ENCODE data around the gene CFAP45. TPM values are rescaled to one million over a fixed set of nuclear protein-coding genes. Genes with fewer than 3 reads are reported as not detected.
"Not testable (repeated sequence)": the region's sequence is repeated elsewhere in the genome, so short reads cannot be mapped to it uniquely, and the experiment has no call there.

Gene CFAP45
- total RNA-seq, 2 experiments from 2014 or later: 1.3 to 1.6 TPM

DNA sequence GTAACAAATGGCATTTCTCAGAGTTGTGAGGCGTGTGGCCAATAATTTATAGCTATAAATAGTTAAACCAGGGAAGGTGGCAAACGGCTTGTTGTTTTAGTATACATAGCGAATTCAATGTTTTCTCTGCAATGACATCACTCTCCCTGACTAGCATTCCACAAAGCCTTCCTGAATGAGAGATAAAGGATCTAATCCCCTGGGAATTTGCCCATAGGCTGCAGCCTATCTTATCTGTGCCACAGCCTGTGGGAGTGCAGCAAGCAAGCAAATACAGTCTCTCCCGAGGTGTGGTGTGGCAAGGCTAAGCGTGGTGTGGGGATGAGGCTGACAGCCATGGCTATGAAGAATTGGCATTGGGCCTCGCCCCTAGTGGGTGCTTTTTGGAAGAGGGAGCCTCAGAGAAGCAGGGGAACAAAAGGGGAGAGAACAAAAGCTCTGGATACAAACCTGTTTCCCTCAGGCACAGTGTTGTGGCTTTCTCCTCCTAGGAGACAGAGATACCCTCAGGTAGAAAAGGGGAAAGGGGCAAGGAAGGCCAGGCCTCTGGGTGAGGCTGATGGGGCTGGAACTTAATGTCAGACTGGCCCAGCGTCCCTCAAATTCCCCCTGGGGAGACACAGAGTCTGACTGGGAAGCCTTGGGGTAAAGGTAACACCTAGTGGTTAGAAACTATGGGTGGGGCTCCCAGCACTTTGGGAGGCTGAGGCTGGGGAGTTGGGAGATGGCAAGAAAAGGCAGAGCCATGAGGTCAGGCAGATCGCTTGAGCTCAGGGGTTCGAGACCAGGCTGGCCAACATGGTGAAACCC, 16.5 kb upstream of the CFAP45 start:
- no peak for DNase-seq
- no peak overlapping the region for H3K4me3 Mint-ChIP-seq
- peaks cover 67% of the 10 kb centered on the region for H3K4me1 Mint-ChIP-seq
- no peaks in the 10 kb centered on the region for H3K27me3 Mint-ChIP-seq
- no peaks in the 10 kb centered on the region for H3K9me3 Mint-ChIP-seq (ENCODE audit: low read depth)
- peaks cover 42% of the 10 kb centered on the region for H3K36me3 Mint-ChIP-seq
- CTCF ChIA-PET: interaction anchor here (0.6 to 1.6 kb wide), 4 partner anchors 18 to 1328 kb away, joined by 3 read pairs; no protein-coding TSS in a partner anchor
- ATAC-seq: no peak
- H3K27ac Mint-ChIP-seq: peak overlapping the region; percentile 37

GRCh38 chr1:159915571-159916241, 15.7 kb upstream of the CFAP45 start:
- H3K4me1 Mint-ChIP-seq: peaks cover 67% of the 10 kb centered on the region
- no peak for ATAC-seq
- no peak overlapping the region for H3K4me3 Mint-ChIP-seq
- peaks cover 35% of the 10 kb centered on the region for H3K36me3 Mint-ChIP-seq
- DNase-seq: no peak
- H3K9me3 Mint-ChIP-seq (ENCODE audit: low read depth): no peaks in the 10 kb centered on the region
- H3K27me3 Mint-ChIP-seq: no peaks in the 10 kb centered on the region
- CTCF ChIA-PET: interaction anchor here (0.8 to 2.2 kb wide), 5 partner anchors 9 to 91 kb away, joined by 3 to 6 read pairs (median 3); partner anchors contain the start of gene TAGLN2
- peak overlapping the region; percentile 37 for H3K27ac Mint-ChIP-seq

GRCh38 chr1:159914252-159915018, 14.5 kb upstream of the CFAP45 start:
- ATAC-seq: no peak
- Mint-ChIP-seq H3K27ac (peak overlapping the region; percentile 3), H3K36me3 (peaks cover 23% of the 10 kb centered on the region), H3K9me3 (ENCODE audit: low read depth) (no peaks in the 10 kb centered on the region), H3K4me3 (no peak overlapping the region), H3K4me1 (peaks cover 65% of the 10 kb centered on the region), H3K27me3 (no peaks in the 10 kb centered on the region)
- CTCF ChIA-PET: interaction anchor here (2.0 to 2.2 kb wide), 2 partner anchors 10 to 93 kb away, joined by 4 to 6 read pairs; partner anchors contain the start of gene TAGLN2
- no peak for DNase-seq

GRCh38 chr1:159913451-159914192, 13.7 kb upstream of the CFAP45 start:
- CTCF ChIA-PET: interaction anchor here (1.0 to 2.2 kb wide), 3 partner anchors 11 to 93 kb away, joined by 3 to 6 read pairs (median 4); partner anchors contain the start of gene TAGLN2
- Mint-ChIP-seq H3K4me3 (no peak overlapping the region), H3K27me3 (no peaks in the 10 kb centered on the region), H3K4me1 (peaks cover 60% of the 10 kb centered on the region), H3K36me3 (peaks cover 16% of the 10 kb centered on the region), H3K9me3 (ENCODE audit: low read depth) (no peaks in the 10 kb centered on the region), H3K27ac (peak overlapping the region; percentile 25)
- ATAC-seq: no peak
- no peak for DNase-seq

- H3K4me3 Mint-ChIP-seq: no peak overlapping the region
Observed at GRCh38 chr1:159911326-159912070, 11.5 kb upstream of the CFAP45 start.

GRCh38 chr1:159908031-159908940, 8.3 kb upstream of the CFAP45 start:
- H3K36me3 Mint-ChIP-seq: peaks cover 3% of the 10 kb centered on the region
- no peak overlapping the region for H3K27ac Mint-ChIP-seq
- H3K27me3 Mint-ChIP-seq: no peaks in the 10 kb centered on the region
- CTCF ChIA-PET: interaction anchor here (1.3 to 2.7 kb wide), 5 partner anchors 13 to 109 kb away, joined by 3 to 8 read pairs (median 4); no protein-coding TSS in a partner anchor
- H3K4me1 Mint-ChIP-seq: peaks cover 40% of the 10 kb centered on the region
- no peak for ATAC-seq
- H3K4me3 Mint-ChIP-seq: no peak overlapping the region
- DNase-seq: no peak
- no peaks in the 10 kb centered on the region for H3K9me3 Mint-ChIP-seq (ENCODE audit: low read depth)

More at GRCh38 chr1:159911326-159912070, 11.5 kb upstream of the CFAP45 start:
- Mint-ChIP-seq H3K27me3 (no peaks in the 10 kb centered on the region), H3K27ac (peak overlapping the region; percentile 83), H3K36me3 (peaks cover 3% of the 10 kb centered on the region), H3K4me1 (peaks cover 49% of the 10 kb centered on the region), H3K9me3 (ENCODE audit: low read depth) (no peaks in the 10 kb centered on the region)
- peak; percentile 57 for DNase-seq
- CTCF ChIA-PET: interaction anchor here (1.0 to 1.5 kb wide), 2 partner anchors 24 to 84 kb away, joined by 3 to 4 read pairs; partner anchors contain the start of gene SLAMF8
- peak; percentile 25 for ATAC-seq

DNA sequence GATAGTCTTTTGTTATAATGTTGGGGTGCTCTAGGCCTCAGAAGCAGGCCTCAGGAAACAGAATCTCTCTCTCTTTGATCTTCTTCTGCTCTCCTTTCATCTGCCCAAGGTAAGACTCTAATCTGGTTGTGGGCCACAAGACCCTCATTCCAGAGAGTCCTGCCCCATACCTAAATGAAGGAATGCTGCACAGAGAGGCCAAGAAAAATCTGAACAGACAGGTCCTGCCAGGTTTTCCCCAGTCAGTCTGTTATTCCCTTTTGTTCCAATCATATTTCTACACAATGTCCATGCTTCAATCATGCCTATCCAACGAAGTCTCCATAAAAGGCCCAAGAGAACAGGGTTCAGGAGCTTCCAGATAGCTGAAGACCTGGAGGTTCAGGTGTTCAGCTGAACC, 7.0 kb upstream of the CFAP45 start:
- no peaks in the 10 kb centered on the region for H3K36me3 Mint-ChIP-seq
- H3K9me3 Mint-ChIP-seq (ENCODE audit: low read depth): no peaks in the 10 kb centered on the region
- no peak overlapping the region for H3K4me3 Mint-ChIP-seq
- DNase-seq (no peak), ATAC-seq (no peak)
- H3K27ac Mint-ChIP-seq: no peak overlapping the region
- CTCF ChIA-PET: interaction anchor here (0.8 to 2.7 kb wide), 5 partner anchors 12 to 108 kb away, joined by 3 to 8 read pairs (median 3); no protein-coding TSS in a partner anchor
- peaks cover 26% of the 10 kb centered on the region for H3K4me1 Mint-ChIP-seq
- no peaks in the 10 kb centered on the region for H3K27me3 Mint-ChIP-seq

GRCh38 chr1:159904036-159904435, 4.1 kb upstream of the CFAP45 start:
- not testable (repeated sequence) for DNase-seq; H3K27ac Mint-ChIP-seq; H3K9me3 Mint-ChIP-seq (ENCODE audit: low read depth); H3K27me3 Mint-ChIP-seq; H3K4me1 Mint-ChIP-seq; H3K4me3 Mint-ChIP-seq; H3K36me3 Mint-ChIP-seq; ATAC-seq
- CTCF ChIA-PET: interaction anchor here (1.1 to 1.3 kb wide), 2 partner anchors 14 to 114 kb away, joined by 4 read pairs; no protein-coding TSS in a partner anchor

- DNase-seq (no peak), ATAC-seq (no peak)
- no peaks in the 10 kb centered on the region for H3K36me3 Mint-ChIP-seq
- CTCF ChIA-PET: no interaction called here
- no peaks in the 10 kb centered on the region for H3K4me1 Mint-ChIP-seq
- no peaks in the 10 kb centered on the region for H3K9me3 Mint-ChIP-seq (ENCODE audit: low read depth)
- H3K27me3 Mint-ChIP-seq: no peaks in the 10 kb centered on the region
- no peak overlapping the region for H3K4me3 Mint-ChIP-seq
- no peak overlapping the region for H3K27ac Mint-ChIP-seq
Observed at GRCh38 chr1:159902541-159902940, 2.6 kb upstream of the CFAP45 start.

DNA sequence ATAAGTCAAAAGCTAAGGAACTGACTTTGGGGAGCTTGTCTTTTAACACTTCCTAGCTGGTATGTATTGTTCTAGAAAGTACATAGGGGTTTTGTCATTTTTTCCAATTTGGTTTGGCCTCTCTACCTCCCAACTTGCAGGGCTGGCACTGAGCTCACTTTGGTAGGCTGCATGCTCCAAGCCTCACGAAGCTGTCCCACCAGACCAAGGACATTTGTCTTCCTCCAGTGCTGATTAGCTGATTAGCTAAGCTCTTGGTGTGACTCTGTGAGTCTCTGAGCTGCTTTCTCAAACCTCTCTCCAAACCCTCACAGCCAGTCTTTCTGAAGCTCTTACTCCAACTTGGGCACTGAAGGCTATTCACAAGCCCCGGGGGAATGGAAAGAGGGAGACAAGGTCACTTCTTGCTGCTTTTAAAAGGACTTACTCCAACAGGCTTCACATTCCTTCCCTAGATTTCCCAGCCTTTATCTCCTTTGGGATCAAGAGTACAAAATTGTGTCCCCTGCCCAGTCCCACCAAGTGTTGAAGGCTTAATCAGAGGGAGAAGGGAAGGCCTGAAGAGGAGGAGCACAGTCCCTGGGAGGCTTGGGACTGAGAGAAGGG, 893 bp upstream of the CFAP45 start:
- no peak overlapping the region for H3K27ac Mint-ChIP-seq
- H3K27me3 Mint-ChIP-seq: peaks cover 4% of the 10 kb centered on the region
- no peaks in the 10 kb centered on the region for H3K4me1 Mint-ChIP-seq
- H3K9me3 Mint-ChIP-seq (ENCODE audit: low read depth): no peaks in the 10 kb centered on the region
- no peak overlapping the region for H3K4me3 Mint-ChIP-seq
- DNase-seq: no peak
- no peaks in the 10 kb centered on the region for H3K36me3 Mint-ChIP-seq
- no peak for ATAC-seq
- CTCF ChIA-PET: interaction anchor here (0.9 to 1.6 kb wide), 6 partner anchors 8 to 107 kb away, joined by 3 to 7 read pairs (median 4); no protein-coding TSS in a partner anchor

- not testable (repeated sequence) for H3K36me3 Mint-ChIP-seq; ATAC-seq; H3K4me3 Mint-ChIP-seq; H3K4me1 Mint-ChIP-seq; H3K9me3 Mint-ChIP-seq (ENCODE audit: low read depth); H3K27me3 Mint-ChIP-seq; DNase-seq; H3K27ac Mint-ChIP-seq
- CTCF ChIA-PET: interaction anchor here (1.6 kb wide), 1 partner anchor 108 kb away, joined by 6 read pairs; no protein-coding TSS in a partner anchor
Observed at GRCh38 chr1:159899634-159900033, 331 bp downstream of the CFAP45 start.
